HepG2 (cell line): Measurements from ENCODE around the gene EPB41L2. TPM values are rescaled to one million over a fixed set of nuclear protein-coding genes. Genes with fewer than 3 reads are reported as not detected.

Experiments used
- ATAC-seq: fragments of 200-7000 bp; cut with Tn5 transposase; 3 replicates; pipeline ENCODE4 v1.9.1; 2020; ENCODE audit warnings: mild to moderate bottlenecking, moderate library complexity
- BruUV-seq: library from RNA; stranded (reverse); fragments of 400-500 nt; replicated peaks from 2 replicates; lab custom pipeline; 2021; lab: Mats Ljungman, UMichigan
- CTCF ChIA-PET: fragments of 300-600 bp; formaldehyde crosslinking; extraction: SDS; loops from one replicate; lab custom pipeline; 2021; ENCODE audit warnings: low total read pairs, inconsistent platforms, low intra/inter-chr PET ratio; lab: Yijun Ruan, JAX
- POLR2A ChIA-PET: fragments of 350-600 bp; sonication (Branson Sonifier 250); formaldehyde crosslinking; loops from one replicate; lab custom pipeline; 2020; ENCODE audit warnings: antibody characterized with exemption, inconsistent platforms; lab: Yijun Ruan, JAX
- DNase-seq: peaks from one replicate; pipeline ENCODE4 v3.0.0-alpha.2; 2015; ENCODE audit warnings: low spot score
- FAIRE-seq: peaks from 3 replicates; lab custom pipeline; 2011; peaks lifted over from hg19 to GRCh38; lab: Jason Lieb, UNC
- H2AFZ ChIP-seq: one replicate; pipeline ENCODE4 v1.6.1; 2011; ENCODE audit warnings: low read length, inconsistent platforms
- H3K27ac ChIP-seq: fragments of 300-600 bp; 3 replicates; pipeline ENCODE4 v1.8.0; 2011; ENCODE audit warnings: mixed run types, mild to moderate bottlenecking, mixed read lengths, low read length, inconsistent platforms; ENCODE audit not compliant: insufficient read depth; ENCODE audit errors: extremely low read length
- H3K27me3 ChIP-seq, 2 experiments: fragments of 200-600 bp in 1 of 2; 2 replicates in 1 of 2; 3 replicates in 1 of 2; pipeline versions ENCODE4 v1.6.0 to v1.8.0; 2011; ENCODE audit warnings: low read length in 2 of 2, mild to moderate bottlenecking in 2 of 2, moderate library complexity in 2 of 2, inconsistent platforms in 1 of 2; ENCODE audit not compliant: insufficient read depth in 2 of 2, control insufficient read depth in 1 of 2
- H3K36me3 ChIP-seq, 2 experiments: fragments of 200-600 bp in 1 of 2; replicated peaks in 1 of 2; 2 replicates in 1 of 2; 3 replicates in 1 of 2; pipeline versions ENCODE4 v1.5.1 to v1.8.0; 2011; ENCODE audit warnings: low read length in 2 of 2, inconsistent platforms in 1 of 2; ENCODE audit not compliant: insufficient read depth in 2 of 2, control insufficient read depth in 1 of 2
- H3K4me1 ChIP-seq: 2 replicates; pipeline ENCODE4 v1.5.1; 2012; ENCODE audit warnings: low read length, inconsistent platforms; ENCODE audit not compliant: insufficient read depth
- H3K4me2 ChIP-seq: 2 replicates; pipeline ENCODE4 v1.6.0; 2011; ENCODE audit warnings: low read depth, low read length, inconsistent platforms
- H3K4me3 ChIP-seq, 3 experiments: fragments of 200-600 bp in 1 of 3; sonication (generic), shearing (Covaris generic) in 1 of 3; replicated peaks in 1 of 3; 2 replicates each; pipeline ENCODE4 v1.5.1; 2011 to 2016; ENCODE audit warnings: low read length in 3 of 3, inconsistent platforms in 2 of 3, low read depth in 2 of 3, mild to moderate bottlenecking in 2 of 3, control low read depth in 1 of 3, mixed read lengths in 1 of 3; ENCODE audit not compliant: insufficient read depth in 1 of 3
- H3K79me2 ChIP-seq: one replicate; pipeline ENCODE4 v1.6.1; 2011; ENCODE audit warnings: low read length, inconsistent platforms; ENCODE audit not compliant: insufficient read depth
- H3K9ac ChIP-seq: 2 replicates; pipeline ENCODE4 v1.6.0; 2011; ENCODE audit warnings: mild to moderate bottlenecking, low read depth, low read length, inconsistent platforms; ENCODE audit not compliant: insufficient read depth
- H3K9me3 ChIP-seq: 2 replicates; pipeline ENCODE4 v1.5.1; 2012; ENCODE audit warnings: mild to moderate bottlenecking, low read length
- H4K20me1 ChIP-seq: 2 replicates; pipeline ENCODE4 v1.6.0; 2011; ENCODE audit warnings: inconsistent platforms, mild to moderate bottlenecking, low read length, moderate library complexity; ENCODE audit not compliant: insufficient read depth
- ETV5 ChIP-seq: IDR thresholded peaks from 2 replicates; pipeline ENCODE4 v1.6.1; 2018; ENCODE audit warnings: missing biosample characterization, missing genetic modification reagents, inconsistent platforms, borderline replicate concordance
- FOXK1 ChIP-seq: sonication (generic); formaldehyde crosslinking; IDR thresholded peaks from 2 replicates; pipeline ENCODE4 v1.4.0; 2020; ENCODE audit warnings: low read depth, missing genetic modification reagents, borderline replicate concordance
- KDM3A ChIP-seq: IDR thresholded peaks from 2 replicates; pipeline ENCODE4 v1.6.1; 2018; ENCODE audit warnings: low read depth, missing compliant biosample characterization
- MAZ ChIP-seq, 2 experiments: sonication (generic) in 1 of 2; formaldehyde crosslinking in 1 of 2; IDR thresholded peaks; 2 replicates each; pipeline versions ENCODE4 v1.5.0 to v1.6.1; 2012 to 2020; ENCODE audit warnings: low read depth in 2 of 2, mild to moderate bottlenecking in 2 of 2, borderline replicate concordance in 1 of 2, improper control_type of control experiment in 1 of 2, low read length in 1 of 2, missing genetic modification reagents in 1 of 2, moderate library complexity in 1 of 2
- NCOA1 ChIP-seq: sonication (generic); formaldehyde crosslinking; IDR thresholded peaks from 2 replicates; pipeline ENCODE4 v1.9.0; 2021; ENCODE audit warnings: missing genetic modification reagents
- PAF1 ChIP-seq: IDR thresholded peaks from 2 replicates; pipeline ENCODE4 v1.6.1; 2016; ENCODE audit warnings: missing genetic modification reagents, missing compliant biosample characterization
- SALL2 ChIP-seq: sonication (generic); formaldehyde crosslinking; IDR thresholded peaks from 2 replicates; pipeline ENCODE4 v1.8.1; 2023; ENCODE audit warnings: mild to moderate bottlenecking, missing genetic modification reagents, inconsistent platforms
- THAP7 ChIP-seq: sonication (generic); formaldehyde crosslinking; IDR thresholded peaks from 2 replicates; pipeline ENCODE4 v1.8.1; 2023; ENCODE audit warnings: mild to moderate bottlenecking, missing genetic modification reagents
- TOPORS ChIP-seq: sonication (generic); formaldehyde crosslinking; IDR thresholded peaks from 2 replicates; pipeline ENCODE4 v1.8.0; 2023; ENCODE audit warnings: mild to moderate bottlenecking, missing genetic modification reagents
- ZBTB43 ChIP-seq: sonication (generic); formaldehyde crosslinking; conservative IDR thresholded peaks from 2 replicates; pipeline ENCODE4 v1.4.0; 2020; ENCODE audit warnings: missing genetic modification reagents
- ZFYVE20 ChIP-seq: sonication (generic); formaldehyde crosslinking; IDR thresholded peaks from 2 replicates; pipeline ENCODE4 v1.8.0; 2023; ENCODE audit warnings: low read depth, mild to moderate bottlenecking, moderate library complexity, missing genetic modification reagents, borderline replicate concordance
- ZNF205 ChIP-seq: IDR thresholded peaks from 2 replicates; pipeline ENCODE4 v1.6.1; 2018; ENCODE audit warnings: missing biosample characterization, missing genetic modification reagents
- ZNF292 ChIP-seq: sonication (generic); formaldehyde crosslinking; IDR thresholded peaks from 2 replicates; pipeline ENCODE4 v1.8.1; 2022; ENCODE audit warnings: mild to moderate bottlenecking, low read depth, missing genetic modification reagents, borderline replicate concordance
- ZNF33B ChIP-seq: sonication (generic); formaldehyde crosslinking; IDR thresholded peaks from 2 replicates; pipeline ENCODE4 v1.5.1; 2020; ENCODE audit warnings: mild to moderate bottlenecking, missing genetic modification reagents
- ZNF414 ChIP-seq: sonication (generic); formaldehyde crosslinking; IDR thresholded peaks from 2 replicates; pipeline ENCODE4 v1.5.0; 2020; ENCODE audit warnings: missing genetic modification reagents
- ZNF567 ChIP-seq: sonication (generic); formaldehyde crosslinking; IDR thresholded peaks from 2 replicates; pipeline ENCODE4 v1.8.1; 2023; ENCODE audit warnings: mild to moderate bottlenecking, missing genetic modification reagents, borderline replicate concordance
- ZNF576 ChIP-seq: sonication (generic); formaldehyde crosslinking; IDR thresholded peaks from 2 replicates; pipeline ENCODE4 v1.4.0; 2020; ENCODE audit warnings: mild to moderate bottlenecking, missing genetic modification reagents
- ZNF598 ChIP-seq: sonication (generic); formaldehyde crosslinking; IDR thresholded peaks from 2 replicates; pipeline ENCODE4 v1.5.1; 2020; ENCODE audit warnings: mild to moderate bottlenecking, missing genetic modification reagents, borderline replicate concordance
- ZSCAN31 ChIP-seq: sonication (generic); formaldehyde crosslinking; IDR thresholded peaks from 2 replicates; pipeline ENCODE4 v1.5.0; 2020; ENCODE audit warnings: low read depth, mild to moderate bottlenecking, missing genetic modification reagents
- WGBS: methylation state at CpG from one replicate; pipeline ENCODE4 v1.1.6; 2017; ENCODE audit warnings: low lambda C conversion rate; 5-methylcytosine and 5-hydroxymethylcytosine counted together
- in situ Hi-C: cut with HindIII; loops from 2 replicates; pipeline ENCODE4 v1.10.0; 2017; ENCODE audit warnings: low pct_unique_long_range_greater_than_20kb; ENCODE audit not compliant: extremely low pct_ligation_motif_present
- intact Hi-C: fragments of 100-400 bp; cut with micrococcal nuclease; formaldehyde crosslinking; loops from one replicate; pipeline ENCODE4 v1.10.0; 2022; ENCODE audit not compliant: unreplicated experiment
- polyA plus RNA-seq, 8 experiments: library from polyadenylated mRNA; depleted of rRNA in 3 of 8; stranded (reverse) in 7 of 8; unstranded in 1 of 8; fragments of >200 nt; fragmentation: Illumina TruSeq in 4 of 8; extraction: Trizol in 4 of 8; gene quantifications; 2 replicates each; pipeline versions ENCODE4 v1.2.1 to v1.2.3, GENCODE V29; 2011 to 2016; ENCODE audit warnings: low read depth in 4 of 8, missing spikeins in 1 of 8, mixed read lengths in 1 of 8; ENCODE audit not compliant: insufficient read depth in 1 of 8
- total RNA-seq, 5 experiments: library from RNA; depleted of rRNA; stranded (reverse); fragments of >200 nt; fragmentation: Illumina TruSeq; extraction: Trizol; gene quantifications; 2 replicates each; pipeline ENCODE4 v1.2.3, GENCODE V29; 2016; ENCODE audit warnings: low read depth in 1 of 5

EPB41L2 gene
- total and polyA plus RNA-seq, 2 of the 13 experiments (the other 11 are each of a cell fraction or from before 2014, with no cell fraction given): 41.7 to 56.4 TPM

GRCh38 chr6:130852844-130853554 is 210.0 kb downstream of the EPB41L2 start:
- ATAC-seq (peak; percentile 43), DNase-seq (no peak), FAIRE-seq (no peak)
- 53% methylated on average over 7 of the region's 7 CpGs for WGBS
- H3K4me3 ChIP-seq: peak overlapping the region in 2 of 3 experiments; percentile 13 to 31; a peak in 2 of 6 replicates
- intact Hi-C loops: no loop called here
- H3K9ac ChIP-seq: 0 out of 2 replicates have a peak overlapping the region, but pooled peaks have one; percentile 3
- H2AFZ ChIP-seq: no peak overlapping the region
- H3K36me3 ChIP-seq: no peaks in the 10 kb centered on the region; a peak in 1 of 5 replicates
- no peaks in the 10 kb centered on the region for H3K27me3 ChIP-seq
- peaks cover 4% of the 10 kb centered on the region; the same call in 1 of the 2 replicates for H3K9me3 ChIP-seq
- CTCF ChIA-PET: no interaction called here
- H3K27ac ChIP-seq: peak overlapping the region; percentile 77
- in situ Hi-C loops: no loop called here
- POLR2A ChIA-PET: interaction anchor here (0.7 to 3.6 kb wide), 11 partner anchors 8 to 38 kb away, joined by 3 to 35 read pairs (median 5); partner anchors contain the start of gene SMLR1
- H3K79me2 ChIP-seq: no peaks in the 10 kb centered on the region
- H4K20me1 ChIP-seq: no peaks in the 10 kb centered on the region
- peak overlapping the region; percentile 81 for H3K4me2 ChIP-seq
- no TSS peak for BruUV-seq
- H3K4me1 ChIP-seq: peaks cover 84% of the 10 kb centered on the region
- no peak for TF ChIP-seq FOXK1 (CRISPR knock-in tag)
- TF ChIP-seq ZNF205 (CRISPR knock-in tag): no peak
- no peak for TF ChIP-seq ZFYVE20 (CRISPR knock-in tag)
- TF ChIP-seq PAF1: no peak
- no peak for TF ChIP-seq ETV5 (CRISPR knock-in tag)
- TF ChIP-seq TOPORS (CRISPR knock-in tag): 0 out of 2 replicates have a peak, but pooled peaks have one; percentile 45
- TF ChIP-seq ZNF292 (CRISPR knock-in tag): no peak
- TF ChIP-seq ZNF33B: no peak
- no peak for TF ChIP-seq ZBTB43
- TF ChIP-seq MAZ (IDR thresholded peaks at IDR 0.05; ENCODE audit: borderline replicate concordance, low read depth, low read length): no peak
- peak; percentile 10; the same call in 1 of the 2 replicates for TF ChIP-seq MAZ (CRISPR knock-in tag; IDR thresholded peaks at IDR 0.05; ENCODE audit: low read depth)
- no peak for TF ChIP-seq KDM3A (CRISPR knock-in tag)
- no peak for TF ChIP-seq ZNF598 (CRISPR knock-in tag)
- 0 out of 2 replicates have a peak, but pooled peaks have one; percentile 17 for TF ChIP-seq ZNF576 (CRISPR knock-in tag)
- TF ChIP-seq SALL2 (CRISPR knock-in tag): no peak; the same call in 1 of the 2 replicates
- no peak for TF ChIP-seq ZNF567 (CRISPR knock-in tag)
- TF ChIP-seq THAP7 (CRISPR knock-in tag): 0 out of 2 replicates have a peak, but pooled peaks have one; percentile 9
- TF ChIP-seq ZSCAN31 (CRISPR knock-in tag): 0 out of 2 replicates have a peak, but pooled peaks have one; percentile 21
- peak; percentile 54 for TF ChIP-seq NCOA1 (CRISPR knock-in tag)
- TF ChIP-seq ZNF414 (CRISPR knock-in tag): 0 out of 2 replicates have a peak, but pooled peaks have one; percentile 32
